Activated CD8-positive, alpha-beta T cell treated with anti-CD3 and anti-CD28 coated beads for 36 hours (primary cell): ENCODE measurements around the gene SWSAP1. TPM values are rescaled to one million over a fixed set of nuclear protein-coding genes. Genes with fewer than 3 reads are reported as not detected.

ENCODE experiments used
- ATAC-seq: fragments of 200-7000 bp; cut with Tn5 transposase; one replicate; pipeline ENCODE4 v1.10.0; 2021; ENCODE audit warnings: mild to moderate bottlenecking, moderate library complexity
- CTCF ChIA-PET: fragments of 350-600 bp; sonication (Branson Sonifier 250); formaldehyde crosslinking; loops from one replicate; lab custom pipeline; 2021; ENCODE audit warnings: antibody characterized with exemption; lab: Charles Lee
- POLR2A ChIA-PET: fragments of 350-600 bp; sonication (Branson Sonifier 250); formaldehyde crosslinking; loops from one replicate; lab custom pipeline; 2021; ENCODE audit warnings: antibody characterized with exemption; lab: Charles Lee
- DNase-seq: peaks from one replicate; pipeline ENCODE4 v3.0.0-alpha.2; 2020
- H3K27ac Mint-ChIP-seq: one replicate; pipeline ENCODE4 v1.8.0; 2021; ENCODE audit warnings: mild to moderate bottlenecking, mixed read lengths
- H3K27me3 Mint-ChIP-seq: one replicate; pipeline ENCODE4 v1.8.0; 2021; ENCODE audit warnings: mixed read lengths
- H3K36me3 Mint-ChIP-seq: one replicate; pipeline ENCODE4 v1.8.0; 2021; ENCODE audit warnings: low read depth, mixed read lengths
- H3K4me1 Mint-ChIP-seq: one replicate; pipeline ENCODE4 v1.8.0; 2021; ENCODE audit warnings: low read depth, mixed read lengths
- H3K4me3 Mint-ChIP-seq: one replicate; pipeline ENCODE4 v1.8.0; 2021; ENCODE audit warnings: mild to moderate bottlenecking, moderate library complexity, mixed read lengths
- H3K9me3 Mint-ChIP-seq: one replicate; pipeline ENCODE4 v1.8.0; 2021; ENCODE audit warnings: mixed read lengths
- CTCF ChIP-seq: fragments of 200-600 bp; IDR thresholded peaks from one replicate; pipeline ENCODE4 v1.8.0; 2022; ENCODE audit warnings: antibody characterized with exemption, mild to moderate bottlenecking
- intact Hi-C: fragments of 100-400 bp; cut with micrococcal nuclease; formaldehyde crosslinking; loops from one replicate; pipeline ENCODE4 v1.10.0; 2022
- total RNA-seq, 2 experiments: library from RNA; stranded (reverse); gene quantifications; one replicate each; pipeline ENCODE4 v1.2.3, GENCODE V29; 2021

The SWSAP1 gene
- total RNA-seq, 2 experiments from 2014 or later: 1.5 to 1.8 TPM

GRCh38 chr19:11364935-11365334, 9.5 kb upstream of the SWSAP1 start:
- H3K4me3 Mint-ChIP-seq: no peak overlapping the region
- H3K27me3 Mint-ChIP-seq: no peaks in the 10 kb centered on the region
- DNase-seq: no peak
- no peak overlapping the region for H3K27ac Mint-ChIP-seq
- ATAC-seq: no peak
- no peak for TF ChIP-seq CTCF
- H3K9me3 Mint-ChIP-seq: no peaks in the 10 kb centered on the region
- intact Hi-C loops: no loop called here
- ChIA-PET CTCF (no interaction called here), POLR2A (no interaction called here)
- H3K4me1 Mint-ChIP-seq: no peaks in the 10 kb centered on the region
- peaks cover 11% of the 10 kb centered on the region for H3K36me3 Mint-ChIP-seq

GRCh38 chr19:11365557-11366117, 8.8 kb upstream of the SWSAP1 start:
- intact Hi-C loops: no loop called here
- ChIA-PET POLR2A (no interaction called here), CTCF (no interaction called here)
- Mint-ChIP-seq H3K27me3 (no peaks in the 10 kb centered on the region), H3K27ac (no peak overlapping the region), H3K4me1 (no peaks in the 10 kb centered on the region), H3K36me3 (peaks cover 12% of the 10 kb centered on the region), H3K9me3 (no peaks in the 10 kb centered on the region), H3K4me3 (no peak overlapping the region)
- TF ChIP-seq CTCF: no peak
- no peak for DNase-seq
- ATAC-seq: no peak

GRCh38 chr19:11367528-11367927, 6.9 kb upstream of the SWSAP1 start:
- no peak overlapping the region for H3K4me3 Mint-ChIP-seq
- ATAC-seq (no peak), DNase-seq (no peak)
- intact Hi-C loops: no loop called here
- H3K4me1 Mint-ChIP-seq: no peaks in the 10 kb centered on the region
- no peak for TF ChIP-seq CTCF
- ChIA-PET POLR2A (interaction anchor here (0.8 kb wide), 1 partner anchor 30 kb away, joined by 3 read pairs; no protein-coding TSS in a partner anchor), CTCF (interaction anchor here (1.3 to 1.4 kb wide), 2 partner anchors 13 to 242 kb away, joined by 3 to 14 read pairs; no protein-coding TSS in a partner anchor)
- no peak overlapping the region for H3K27ac Mint-ChIP-seq
- peaks cover 18% of the 10 kb centered on the region for H3K36me3 Mint-ChIP-seq
- no peaks in the 10 kb centered on the region for H3K9me3 Mint-ChIP-seq
- H3K27me3 Mint-ChIP-seq: no peaks in the 10 kb centered on the region

GRCh38 chr19:11370744-11371143, 3.7 kb upstream of the SWSAP1 start:
- Mint-ChIP-seq H3K4me1 (peaks cover 7% of the 10 kb centered on the region), H3K27me3 (no peaks in the 10 kb centered on the region), H3K4me3 (no peak overlapping the region), H3K9me3 (no peaks in the 10 kb centered on the region), H3K27ac (no peak overlapping the region), H3K36me3 (peaks cover 21% of the 10 kb centered on the region)
- CTCF ChIA-PET: interaction anchor here (0.7 kb wide), 3 partner anchors 11 to 112 kb away, joined by 3 read pairs; partner anchors contain the start of genes CCDC159 and TMEM205
- POLR2A ChIA-PET: no interaction called here
- no peak for TF ChIP-seq CTCF
- DNase-seq (no peak), ATAC-seq (no peak)
- intact Hi-C loops: no loop called here

- H3K4me3 Mint-ChIP-seq: no peak overlapping the region
- H3K27me3 Mint-ChIP-seq: no peaks in the 10 kb centered on the region
- H3K4me1 Mint-ChIP-seq: peaks cover 25% of the 10 kb centered on the region
- no peak for DNase-seq
- TF ChIP-seq CTCF: no peak
- ChIA-PET POLR2A (interaction anchor here (0.6 to 2.6 kb wide), 3 partner anchors 27 to 268 kb away, joined by 3 to 9 read pairs (median 4); partner anchors contain the start of genes CCDC159 and TMEM205), CTCF (interaction anchor here (1.4 kb wide), 1 partner anchor 130 kb away, joined by 4 read pairs; no protein-coding TSS in a partner anchor)
- no peak overlapping the region for H3K27ac Mint-ChIP-seq
- ATAC-seq: no peak
- no peaks in the 10 kb centered on the region for H3K9me3 Mint-ChIP-seq
- H3K36me3 Mint-ChIP-seq: peaks cover 31% of the 10 kb centered on the region
- intact Hi-C loops: no loop called here
Measured at GRCh38 chr19:11373166-11373884, 1.1 kb upstream of the SWSAP1 start.
